ENCODE data around the gene OR9Q1. TPM values are rescaled to one million over a fixed set of nuclear protein-coding genes. Genes with fewer than 3 reads are reported as not detected.

OR9Q1 gene
- total RNA-seq, 1 donor from 2014 or later: not detected

DNA sequence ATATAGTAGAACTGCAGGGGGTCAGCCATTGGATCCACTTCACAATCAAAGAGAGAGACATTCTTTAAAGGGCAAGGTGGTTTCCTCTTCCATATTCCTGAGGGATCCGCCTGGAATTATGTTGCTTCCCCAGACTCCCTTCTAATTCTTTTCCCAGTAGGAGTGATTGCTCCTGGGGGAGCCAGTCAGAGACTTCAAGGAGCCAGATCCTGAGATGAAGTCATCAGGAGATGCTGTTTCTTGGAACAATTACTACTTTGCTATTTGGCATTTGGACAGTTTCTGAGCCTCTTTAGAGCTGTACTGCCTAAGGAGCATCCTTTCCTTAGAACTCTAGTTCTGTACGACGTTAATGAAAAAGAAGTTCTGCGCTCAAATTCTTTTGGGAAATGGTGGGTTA lies 163.3 kb downstream of the OR9Q1 start:
- TF ChIP-seq POLR2AphosphoS5 (IDR thresholded peaks at IDR 0.05; ENCODE audit: insufficient read depth in 1 of 2, low read depth in 1 of 2): no peak
- no peak for TF ChIP-seq CTCF (IDR thresholded peaks at IDR 0.05)
- no peak for TF ChIP-seq POLR2A (IDR thresholded peaks at IDR 0.05)
- no peaks in the 10 kb centered on the region for H3K9me3 ChIP-seq
- DNase-seq (ENCODE audit: extremely low spot score in 2 of 2): no peak
- no peaks in the 10 kb centered on the region for H3K4me1 ChIP-seq
- no peaks in the 10 kb centered on the region for H3K36me3 ChIP-seq
- no peaks in the 10 kb centered on the region for H3K27me3 ChIP-seq
- intact Hi-C loops (cut with DNase I): no loop called here
- H3K27ac ChIP-seq: no peak overlapping the region
- H3K4me3 ChIP-seq: no peak overlapping the region

DNA sequence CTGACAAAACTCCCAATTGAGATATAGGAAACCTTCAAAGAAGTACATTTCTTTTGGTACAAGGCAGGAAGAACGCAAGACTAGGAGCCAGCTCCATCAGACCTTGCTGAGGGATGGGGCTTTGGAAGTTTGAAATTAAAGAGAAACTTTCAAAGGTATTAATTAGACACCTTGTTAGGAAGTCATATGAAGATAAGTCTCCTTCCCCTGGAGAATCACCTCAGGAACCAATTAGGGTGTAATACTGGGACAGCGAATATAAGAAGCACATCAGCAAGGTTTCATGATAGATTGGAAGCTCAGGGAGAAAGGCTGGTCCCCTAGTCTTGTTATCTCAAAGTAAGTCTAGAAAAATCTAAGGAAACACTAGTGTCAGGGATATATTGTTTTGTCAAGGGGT lies 165.1 kb downstream of the OR9Q1 start, which contains the start of gene OR9Q2:
Gene OR9Q2, plus strand, starts transcription at position 301 of the 400 bp plus-strand sequence. CDS start 1,421 bp downstream, outside the sequence.
- no peak within 1 kb of the TSS for H3K4me3 ChIP-seq
- intact Hi-C loops (cut with DNase I): no loop called here
- H3K27me3 ChIP-seq: no peaks in the 10 kb centered on the region
- TF ChIP-seq CTCF (IDR thresholded peaks at IDR 0.05): no peak
- TF ChIP-seq POLR2A (IDR thresholded peaks at IDR 0.05): no peak
- no peak for TF ChIP-seq POLR2AphosphoS5 (IDR thresholded peaks at IDR 0.05; ENCODE audit: insufficient read depth in 1 of 2, low read depth in 1 of 2)
- H3K27ac ChIP-seq: no peak within 1 kb of the TSS
- no peaks in the 10 kb centered on the region for H3K4me1 ChIP-seq
- no peak for DNase-seq (ENCODE audit: extremely low spot score in 2 of 2)
- H3K9me3 ChIP-seq: no peaks in the 10 kb centered on the region
- H3K36me3 ChIP-seq: no peaks in the 10 kb centered on the region

GRCh38 chr11:58192229-58192628 lies 168.5 kb downstream of the OR9Q1 start:
- TF ChIP-seq POLR2A (IDR thresholded peaks at IDR 0.05) (no peak), POLR2AphosphoS5 (IDR thresholded peaks at IDR 0.05; ENCODE audit: insufficient read depth in 1 of 2, low read depth in 1 of 2) (no peak), CTCF (IDR thresholded peaks at IDR 0.05) (no peak)
- H3K27me3 ChIP-seq: no peaks in the 10 kb centered on the region
- H3K4me1 ChIP-seq: no peaks in the 10 kb centered on the region
- no peaks in the 10 kb centered on the region for H3K9me3 ChIP-seq
- intact Hi-C loops (cut with DNase I): no loop called here
- H3K27ac ChIP-seq: no peak overlapping the region
- no peaks in the 10 kb centered on the region for H3K36me3 ChIP-seq
- H3K4me3 ChIP-seq: no peak overlapping the region
- DNase-seq (ENCODE audit: extremely low spot score in 2 of 2): no peak

- no peak for TF ChIP-seq CTCF (IDR thresholded peaks at IDR 0.05)
- TF ChIP-seq POLR2A (IDR thresholded peaks at IDR 0.05): no peak
- no peak for TF ChIP-seq POLR2AphosphoS5 (IDR thresholded peaks at IDR 0.05; ENCODE audit: insufficient read depth in 1 of 2, low read depth in 1 of 2)
- intact Hi-C loops (cut with DNase I): no loop called here
Measured at GRCh38 chr11:58193391-58193790, 169.7 kb downstream of the OR9Q1 start.

DNA sequence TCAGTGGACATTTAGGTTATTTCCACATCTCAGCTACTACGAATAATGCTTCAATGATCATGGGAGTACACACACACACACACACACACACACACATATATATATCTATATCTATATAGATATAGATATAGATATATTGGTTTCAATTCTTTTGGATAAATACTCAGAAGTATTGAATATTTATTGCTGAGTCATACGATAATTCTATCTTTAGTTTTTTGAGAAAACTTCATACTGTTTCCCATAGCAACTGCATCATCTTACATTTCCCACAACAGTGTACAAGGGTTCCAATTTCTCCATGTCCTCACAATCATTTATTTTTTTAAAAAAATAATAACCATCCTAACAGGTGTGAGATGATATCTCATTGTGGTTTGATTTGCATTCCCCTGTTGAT lies 172.3 kb downstream of the OR9Q1 start:
- Histone ChIP-seq H3K9me3 (no peaks in the 10 kb centered on the region), H3K27ac (no peak overlapping the region), H3K36me3 (no peaks in the 10 kb centered on the region), H3K27me3 (no peaks in the 10 kb centered on the region), H3K4me1 (no peaks in the 10 kb centered on the region), H3K4me3 (no peak overlapping the region)
- intact Hi-C loops (cut with DNase I): no loop called here
- DNase-seq (ENCODE audit: extremely low spot score in 2 of 2): no peak
- no peak for TF ChIP-seq POLR2A (IDR thresholded peaks at IDR 0.05)
- no peak for TF ChIP-seq CTCF (IDR thresholded peaks at IDR 0.05)
- no peak for TF ChIP-seq POLR2AphosphoS5 (IDR thresholded peaks at IDR 0.05; ENCODE audit: insufficient read depth in 1 of 2, low read depth in 1 of 2)

More at GRCh38 chr11:58193391-58193790, 169.7 kb downstream of the OR9Q1 start:
- no peak overlapping the region for H3K4me3 ChIP-seq
- no peak overlapping the region for H3K27ac ChIP-seq
- no peaks in the 10 kb centered on the region for H3K9me3 ChIP-seq
- no peaks in the 10 kb centered on the region for H3K4me1 ChIP-seq
- H3K36me3 ChIP-seq: no peaks in the 10 kb centered on the region
- no peak for DNase-seq (ENCODE audit: extremely low spot score in 2 of 2)
- no peaks in the 10 kb centered on the region for H3K27me3 ChIP-seq

Data from vagina (tissue), 2 donors.